Activated B cell treated with CpG ODN at 0.5 μM for 24 hours (primary cell): ENCODE results near the gene MTMR3. TPM values are rescaled to one million over a fixed set of nuclear protein-coding genes. Genes with fewer than 3 reads are reported as not detected.
"Not testable (repeated sequence)": the region's sequence is repeated elsewhere in the genome, so short reads cannot be mapped to it uniquely, and the experiment has no call there.

Experiments used
- ATAC-seq: fragments of 200-7000 bp; cut with Tn5 transposase; one replicate; pipeline ENCODE4 v1.10.0; 2021; ENCODE audit warnings: low read depth, mild to moderate bottlenecking, moderate library complexity
- CTCF ChIA-PET: fragments of 350-600 bp; sonication (Branson Sonifier 250); formaldehyde crosslinking; loops from one replicate; lab custom pipeline; 2021; ENCODE audit warnings: antibody characterized with exemption; lab: Charles Lee
- POLR2A ChIA-PET: fragments of 350-600 bp; sonication (Branson Sonifier 250); formaldehyde crosslinking; loops from one replicate; lab custom pipeline; 2021; ENCODE audit warnings: antibody characterized with exemption; lab: Charles Lee
- DNase-seq: peaks from one replicate; pipeline ENCODE4 v3.0.0; 2022
- H3K27ac Mint-ChIP-seq: one replicate; pipeline ENCODE4 v1.8.0; 2020; ENCODE audit warnings: mixed read lengths
- H3K27me3 Mint-ChIP-seq: one replicate; pipeline ENCODE4 v1.8.0; 2021; ENCODE audit warnings: mixed read lengths
- H3K36me3 Mint-ChIP-seq: one replicate; pipeline ENCODE4 v1.8.0; 2021; ENCODE audit warnings: low read depth, mixed read lengths
- H3K4me1 Mint-ChIP-seq: one replicate; pipeline ENCODE4 v1.8.0; 2021; ENCODE audit warnings: mixed read lengths
- H3K4me3 Mint-ChIP-seq: one replicate; pipeline ENCODE4 v1.8.0; 2020; ENCODE audit warnings: mild to moderate bottlenecking, mixed read lengths
- H3K9me3 Mint-ChIP-seq: one replicate; pipeline ENCODE4 v1.8.0; 2020; ENCODE audit warnings: mixed read lengths
- intact Hi-C: fragments of 100-400 bp; cut with micrococcal nuclease; formaldehyde crosslinking; loops from one replicate; pipeline ENCODE4 v1.15.1; 2024
- total RNA-seq: library from RNA; stranded (reverse); gene quantifications from 2 replicates; pipeline ENCODE4 v1.2.3, GENCODE V29; 2022
- TF ChIP-seq, protein P1 (sequence below): fragments of 200-600 bp; IDR thresholded peaks from one replicate; pipeline ENCODE4 v1.8.0; 2022; ENCODE audit warnings: antibody characterized with exemption, mild to moderate bottlenecking

The MTMR3 gene
- total RNA-seq, 1 donor from 2014 or later: 36.6 TPM

DNA sequence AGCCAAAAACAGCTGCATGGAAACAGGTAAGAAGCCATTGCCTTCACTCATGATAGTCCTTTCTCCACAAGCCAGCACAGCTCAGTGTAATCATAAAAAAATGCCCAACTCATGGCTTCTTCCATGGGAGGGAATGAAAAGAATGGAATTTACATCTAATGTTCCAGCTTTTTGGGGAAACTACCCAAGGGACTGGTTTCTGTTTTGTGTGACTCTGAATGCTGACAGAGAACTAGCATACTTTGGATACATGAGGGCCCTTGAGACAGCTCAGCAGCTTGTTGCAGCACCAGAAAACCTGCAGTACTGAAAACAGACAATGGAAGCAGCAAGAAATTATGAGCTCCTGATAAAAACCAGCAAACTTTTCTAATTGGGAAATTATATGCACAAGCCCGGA is 173.0 kb downstream of the MTMR3 start:
- H3K27me3 Mint-ChIP-seq: peaks cover 4% of the 10 kb centered on the region
- H3K4me1 Mint-ChIP-seq: no peaks in the 10 kb centered on the region
- no peak for DNase-seq
- ATAC-seq: no peak
- POLR2A ChIA-PET: no interaction called here
- TF ChIP-seq, protein P1, sequence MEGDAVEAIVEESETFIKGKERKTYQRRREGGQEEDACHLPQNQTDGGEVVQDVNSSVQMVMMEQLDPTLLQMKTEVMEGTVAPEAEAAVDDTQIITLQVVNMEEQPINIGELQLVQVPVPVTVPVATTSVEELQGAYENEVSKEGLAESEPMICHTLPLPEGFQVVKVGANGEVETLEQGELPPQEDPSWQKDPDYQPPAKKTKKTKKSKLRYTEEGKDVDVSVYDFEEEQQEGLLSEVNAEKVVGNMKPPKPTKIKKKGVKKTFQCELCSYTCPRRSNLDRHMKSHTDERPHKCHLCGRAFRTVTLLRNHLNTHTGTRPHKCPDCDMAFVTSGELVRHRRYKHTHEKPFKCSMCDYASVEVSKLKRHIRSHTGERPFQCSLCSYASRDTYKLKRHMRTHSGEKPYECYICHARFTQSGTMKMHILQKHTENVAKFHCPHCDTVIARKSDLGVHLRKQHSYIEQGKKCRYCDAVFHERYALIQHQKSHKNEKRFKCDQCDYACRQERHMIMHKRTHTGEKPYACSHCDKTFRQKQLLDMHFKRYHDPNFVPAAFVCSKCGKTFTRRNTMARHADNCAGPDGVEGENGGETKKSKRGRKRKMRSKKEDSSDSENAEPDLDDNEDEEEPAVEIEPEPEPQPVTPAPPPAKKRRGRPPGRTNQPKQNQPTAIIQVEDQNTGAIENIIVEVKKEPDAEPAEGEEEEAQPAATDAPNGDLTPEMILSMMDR: no peak
- CTCF ChIA-PET: no interaction called here
- H3K36me3 Mint-ChIP-seq: peaks cover 4% of the 10 kb centered on the region
- peaks cover 23% of the 10 kb centered on the region for H3K9me3 Mint-ChIP-seq
- no peak overlapping the region for H3K27ac Mint-ChIP-seq
- intact Hi-C loops: no loop called here
- H3K4me3 Mint-ChIP-seq: no peak overlapping the region

DNA sequence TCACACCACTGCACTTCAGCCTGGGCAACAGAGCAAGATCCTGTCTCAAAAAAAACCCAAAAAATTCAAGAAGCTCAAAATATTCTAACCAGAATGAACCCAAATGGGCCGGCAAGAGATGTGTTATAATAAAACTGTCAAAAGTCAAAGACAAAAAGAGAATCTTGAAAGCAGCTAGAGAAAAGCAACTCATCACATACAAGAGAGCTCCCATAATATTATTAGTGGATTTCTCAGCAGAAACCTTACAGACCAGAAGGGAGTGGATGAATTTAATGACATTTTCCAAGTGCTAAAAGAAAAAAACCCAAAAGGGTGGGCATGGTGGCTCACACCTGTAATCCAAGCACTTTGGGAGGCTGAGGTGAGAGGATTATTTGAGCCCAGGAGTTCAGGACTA is 174.4 kb downstream of the MTMR3 start:
- ATAC-seq: no peak
- ChIA-PET CTCF (no interaction called here), POLR2A (no interaction called here)
- Mint-ChIP-seq H3K27me3 (peaks cover 4% of the 10 kb centered on the region), H3K4me3 (no peak overlapping the region), H3K4me1 (no peaks in the 10 kb centered on the region), H3K9me3 (peaks cover 23% of the 10 kb centered on the region), H3K27ac (no peak overlapping the region), H3K36me3 (peaks cover 4% of the 10 kb centered on the region)
- intact Hi-C loops: no loop called here
- DNase-seq: no peak
- TF ChIP-seq, protein P1: no peak

DNA sequence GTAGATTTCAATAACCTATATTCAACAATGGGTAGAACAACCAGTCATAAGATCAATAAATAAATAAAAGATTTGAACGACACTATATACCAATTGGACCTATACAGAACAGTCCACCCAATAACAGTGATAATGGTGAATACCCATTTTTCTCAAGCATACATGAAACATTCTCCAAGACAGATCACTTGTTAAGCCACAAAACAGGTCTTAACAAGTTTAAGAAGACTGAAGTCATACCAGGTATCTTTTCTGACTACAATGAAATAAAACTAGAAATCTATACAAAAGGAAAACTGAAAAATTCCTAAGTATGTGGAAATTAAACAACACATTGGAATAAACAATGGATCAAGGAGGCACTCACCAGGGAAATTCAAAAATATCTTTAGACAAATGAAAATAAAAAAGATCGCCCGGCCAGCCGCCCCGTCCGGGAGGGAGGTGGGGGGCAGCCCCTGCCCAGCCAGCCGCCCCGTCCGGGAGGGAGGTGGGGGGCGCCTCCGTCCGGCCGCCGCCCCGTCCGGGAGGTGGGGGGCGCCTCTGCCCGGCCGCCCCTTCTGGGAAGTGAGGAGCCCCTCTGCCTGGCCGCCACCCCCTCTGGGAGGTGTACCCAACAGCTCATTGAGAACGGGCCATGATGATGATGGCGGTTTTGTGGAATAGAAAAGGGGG is 176.5 kb downstream of the MTMR3 start:
- intact Hi-C loops, H3K4me3 Mint-ChIP-seq, POLR2A ChIA-PET, H3K27me3 Mint-ChIP-seq, H3K4me1 Mint-ChIP-seq, H3K27ac Mint-ChIP-seq, CTCF ChIA-PET, DNase-seq, H3K36me3 Mint-ChIP-seq, ATAC-seq: not testable (repeated sequence)
- H3K9me3 Mint-ChIP-seq: peaks cover 38% of the 10 kb centered on the region

DNA sequence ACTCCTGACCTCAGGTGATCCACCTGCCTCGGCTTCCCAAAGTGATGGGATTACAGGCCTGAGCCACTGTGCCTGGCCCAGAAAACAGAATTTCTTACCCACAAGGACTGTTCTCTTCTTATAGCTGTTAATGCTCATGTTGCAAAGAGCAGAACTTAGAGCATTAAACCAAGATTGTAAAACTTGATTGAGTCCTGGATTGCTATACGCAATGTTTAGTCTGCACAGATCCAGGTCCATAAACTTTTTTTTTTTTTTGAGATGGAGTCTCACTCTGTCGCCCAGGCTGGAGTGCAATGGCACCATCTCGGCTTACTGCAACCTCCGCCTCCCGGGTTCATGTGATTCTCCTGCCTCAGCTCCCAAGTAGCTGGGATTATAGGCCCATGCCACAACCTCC is 178.1 kb downstream of the MTMR3 start:
- H3K36me3 Mint-ChIP-seq, H3K27ac Mint-ChIP-seq, H3K4me1 Mint-ChIP-seq, CTCF ChIA-PET, ATAC-seq, H3K4me3 Mint-ChIP-seq, DNase-seq, H3K27me3 Mint-ChIP-seq, intact Hi-C loops, POLR2A ChIA-PET: not testable (repeated sequence)
- peaks cover 47% of the 10 kb centered on the region for H3K9me3 Mint-ChIP-seq

DNA sequence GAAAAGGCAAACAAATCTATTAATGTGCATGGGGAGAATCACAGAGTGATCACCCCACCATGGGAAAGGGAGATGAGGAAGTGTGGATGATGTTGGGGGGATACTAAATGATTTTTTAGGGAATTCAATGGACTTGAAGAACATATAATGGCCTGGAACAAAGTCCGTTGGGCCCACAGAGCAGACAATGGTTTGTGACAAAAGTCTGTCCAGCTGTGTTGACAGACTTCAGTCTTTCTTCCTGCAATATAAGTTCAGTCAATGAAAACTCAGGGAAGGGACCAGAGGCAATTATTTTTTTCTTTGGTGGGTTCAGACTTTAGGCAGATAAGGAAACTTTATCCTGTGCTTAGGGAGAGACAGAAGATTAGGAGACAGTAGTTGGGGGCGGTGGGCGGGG is 179.3 kb downstream of the MTMR3 start:
- intact Hi-C loops: no loop called here
- no peaks in the 10 kb centered on the region for H3K4me1 Mint-ChIP-seq
- H3K27ac Mint-ChIP-seq: no peak overlapping the region
- TF ChIP-seq, protein P1: no peak
- no peak overlapping the region for H3K4me3 Mint-ChIP-seq
- ATAC-seq (no peak), DNase-seq (no peak)
- POLR2A ChIA-PET: no interaction called here
- peaks cover 39% of the 10 kb centered on the region for H3K9me3 Mint-ChIP-seq
- H3K36me3 Mint-ChIP-seq: peaks cover 4% of the 10 kb centered on the region
- peaks cover 4% of the 10 kb centered on the region for H3K27me3 Mint-ChIP-seq
- CTCF ChIA-PET: no interaction called here

DNA sequence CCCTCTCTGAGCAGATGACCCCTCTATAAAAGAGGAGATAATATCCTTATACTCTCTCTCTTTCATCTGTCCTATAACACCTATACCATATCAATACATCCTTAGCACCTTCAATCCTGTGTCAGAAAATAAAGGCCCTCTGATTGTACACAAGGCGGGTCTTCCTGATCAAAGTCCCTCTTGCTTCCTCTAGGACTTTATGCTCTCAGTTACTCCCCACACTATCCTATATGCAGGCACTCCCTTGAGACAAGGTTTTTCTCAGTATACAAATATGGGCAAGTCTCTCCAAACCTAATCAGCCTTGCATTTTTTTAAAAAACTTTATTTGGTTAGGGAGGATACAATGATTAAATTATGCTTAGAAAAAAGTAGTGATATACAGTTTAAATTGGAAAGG is 180.0 kb downstream of the MTMR3 start:
- Mint-ChIP-seq H3K4me1 (no peaks in the 10 kb centered on the region), H3K27me3 (peaks cover 4% of the 10 kb centered on the region), H3K36me3 (peaks cover 4% of the 10 kb centered on the region), H3K27ac (no peak overlapping the region), H3K4me3 (no peak overlapping the region), H3K9me3 (peaks cover 36% of the 10 kb centered on the region)
- ATAC-seq (no peak), DNase-seq (no peak)
- TF ChIP-seq, protein P1: no peak
- ChIA-PET POLR2A (no interaction called here), CTCF (no interaction called here)
- intact Hi-C loops: no loop called here
